Mucosa of gallbladder (tissue), 1 donor: ENCODE measurements around the gene STKLD1. TPM values are rescaled to one million over a fixed set of nuclear protein-coding genes. Genes with fewer than 3 reads are reported as not detected.
"Not testable (repeated sequence)": the region's sequence is repeated elsewhere in the genome, so short reads cannot be mapped to it uniquely, and the experiment has no call there.

ENCODE experiments used
- DNase-seq: peaks from one replicate; pipeline ENCODE4 v3.0.0-alpha.2; 2020; ENCODE audit warnings: low spot score
- total RNA-seq: library from RNA; stranded (reverse); gene quantifications from one replicate; pipeline ENCODE4 v1.2.1, GENCODE V29; 2021
- donor health status: DM: no; HTN: no; CAD: no.

STKLD1 gene
- total RNA-seq, result 1.1 TPM

- DNase-seq, result peak; percentile 97
These were observed at the start of gene STKLD1, which contains the start of gene SURF4 for GRCh38 chr9:133375724-133376654. TSS of gene STKLD1 (plus strand) at chr9:133376366. CDS start at chr9:133376474, 108 bp downstream. TSS of gene SURF4 (minus strand) at chr9:133376060. CDS start at chr9:133375969, 91 bp downstream.

GRCh38 chr9:133327021-133327420, 49.1 kb upstream of the STKLD1 start:
- not testable (repeated sequence) for DNase-seq

- DNase-seq, result no peak
These were observed 48.2 kb upstream of the STKLD1 start for GRCh38 chr9:133327834-133328484.

- DNase-seq, result peak; percentile 45
These were observed 46.6 kb upstream of the STKLD1 start for GRCh38 chr9:133329306-133330156.

- no peak for DNase-seq
These were observed 44.9 kb upstream of the STKLD1 start for GRCh38 chr9:133331221-133331620.

- DNase-seq, result no peak
These were observed 44.4 kb upstream of the STKLD1 start for GRCh38 chr9:133331641-133332380.

- no peak for DNase-seq
These were observed 43.8 kb upstream of the STKLD1 start for GRCh38 chr9:133332381-133332730.

- no peak for DNase-seq
These were observed 43.2 kb upstream of the STKLD1 start for GRCh38 chr9:133333011-133333410.

- DNase-seq, result no peak
These were observed 42.6 kb upstream of the STKLD1 start for GRCh38 chr9:133333566-133333965.

- peak; percentile 72 for DNase-seq
These were observed 42.0 kb upstream of the STKLD1 start for GRCh38 chr9:133334161-133334560.

GRCh38 chr9:133334888-133335287, 41.3 kb upstream of the STKLD1 start:
- not testable (repeated sequence) for DNase-seq

- DNase-seq, result peak; percentile 92
These were observed 40.0 kb upstream of the STKLD1 start, which contains the start of gene SURF6 for GRCh38 chr9:133335924-133336811. TSS of gene SURF6 (minus strand) at chr9:133336188. CDS start at chr9:133336132, 56 bp downstream.

GRCh38 chr9:133339641-133340040, 36.5 kb upstream of the STKLD1 start:
- no peak for DNase-seq

- no peak for DNase-seq
These were observed 35.9 kb upstream of the STKLD1 start for GRCh38 chr9:133340256-133340655.

- DNase-seq, result no peak
These were observed 35.2 kb upstream of the STKLD1 start for GRCh38 chr9:133340916-133341315.

- DNase-seq, result peak; percentile 45
These were observed 34.6 kb upstream of the STKLD1 start for GRCh38 chr9:133341369-133342068.

GRCh38 chr9:133342069-133342406, 34.1 kb upstream of the STKLD1 start:
- DNase-seq, result no peak

GRCh38 chr9:133342570-133342969, 33.6 kb upstream of the STKLD1 start:
- no peak for DNase-seq

GRCh38 chr9:133344071-133344470, 32.1 kb upstream of the STKLD1 start:
- DNase-seq, result no peak

GRCh38 chr9:133344979-133345378, 31.2 kb upstream of the STKLD1 start:
- DNase-seq, result no peak
